ENCODE measurements around the gene EML6.

The EML6 gene

GRCh38 chr2:54889053-54889452 lies 165.6 kb downstream of the EML6 start:
- no peak overlapping the region for H3K4me3 ChIP-seq (ENCODE audit: low read depth, low read length)
- no peak for TF ChIP-seq CTCF (IDR thresholded peaks at IDR 0.05; ENCODE audit: low read depth, low read length, missing control alignments)
- in situ Hi-C loops (cut with HindIII; ENCODE audit: low sequenced_read_pairs) = no loop called here
- DNase-seq (ENCODE audit: low read depth) = no peak

- DNase-seq (ENCODE audit: low read depth) = no peak
- in situ Hi-C loops (cut with HindIII; ENCODE audit: low sequenced_read_pairs) = no loop called here
- TF ChIP-seq CTCF (IDR thresholded peaks at IDR 0.05; ENCODE audit: low read depth, low read length, missing control alignments) = no peak
- H3K4me3 ChIP-seq (ENCODE audit: low read depth, low read length) = no peak overlapping the region
These were observed 168.4 kb downstream of the EML6 start for GRCh38 chr2:54891909-54892308.

- TF ChIP-seq CTCF (IDR thresholded peaks at IDR 0.05; ENCODE audit: low read depth, low read length, missing control alignments) = no peak
- DNase-seq (ENCODE audit: low read depth) = no peak
- in situ Hi-C loops (cut with HindIII; ENCODE audit: low sequenced_read_pairs) = no loop called here
- no peak overlapping the region for H3K4me3 ChIP-seq (ENCODE audit: low read depth, low read length)
These were observed 171.0 kb downstream of the EML6 start for GRCh38 chr2:54894467-54894866.

- H3K4me3 ChIP-seq (ENCODE audit: low read depth, low read length) = no peak overlapping the region
- in situ Hi-C loops (cut with HindIII; ENCODE audit: low sequenced_read_pairs) = no loop called here
- no peak for TF ChIP-seq CTCF (IDR thresholded peaks at IDR 0.05; ENCODE audit: low read depth, low read length, missing control alignments)
- DNase-seq (ENCODE audit: low read depth) = peak; percentile 15
These were observed 172.3 kb downstream of the EML6 start for GRCh38 chr2:54895730-54896129.

GRCh38 chr2:54897420-54898310 lies 174.2 kb downstream of the EML6 start:
- in situ Hi-C loops (cut with HindIII; ENCODE audit: low sequenced_read_pairs) = no loop called here
- TF ChIP-seq CTCF (IDR thresholded peaks at IDR 0.05; ENCODE audit: low read depth, low read length, missing control alignments) = no peak
- no peak overlapping the region for H3K4me3 ChIP-seq (ENCODE audit: low read depth, low read length)
- no peak for DNase-seq (ENCODE audit: low read depth)

GRCh38 chr2:54898456-54899226 lies 175.2 kb downstream of the EML6 start:
- DNase-seq (ENCODE audit: low read depth) = no peak
- TF ChIP-seq CTCF (IDR thresholded peaks at IDR 0.05; ENCODE audit: low read depth, low read length, missing control alignments) = no peak
- no peak overlapping the region for H3K4me3 ChIP-seq (ENCODE audit: low read depth, low read length)
- in situ Hi-C loops (cut with HindIII; ENCODE audit: low sequenced_read_pairs) = no loop called here

Data from astrocyte of the cerebellum (primary cell).